Measurements from ENCODE around the gene SLC35G6.

GRCh38 chr17:7503521-7503920 is 22.3 kb downstream of the SLC35G6 start:
- TF ChIP-seq, protein P1, sequence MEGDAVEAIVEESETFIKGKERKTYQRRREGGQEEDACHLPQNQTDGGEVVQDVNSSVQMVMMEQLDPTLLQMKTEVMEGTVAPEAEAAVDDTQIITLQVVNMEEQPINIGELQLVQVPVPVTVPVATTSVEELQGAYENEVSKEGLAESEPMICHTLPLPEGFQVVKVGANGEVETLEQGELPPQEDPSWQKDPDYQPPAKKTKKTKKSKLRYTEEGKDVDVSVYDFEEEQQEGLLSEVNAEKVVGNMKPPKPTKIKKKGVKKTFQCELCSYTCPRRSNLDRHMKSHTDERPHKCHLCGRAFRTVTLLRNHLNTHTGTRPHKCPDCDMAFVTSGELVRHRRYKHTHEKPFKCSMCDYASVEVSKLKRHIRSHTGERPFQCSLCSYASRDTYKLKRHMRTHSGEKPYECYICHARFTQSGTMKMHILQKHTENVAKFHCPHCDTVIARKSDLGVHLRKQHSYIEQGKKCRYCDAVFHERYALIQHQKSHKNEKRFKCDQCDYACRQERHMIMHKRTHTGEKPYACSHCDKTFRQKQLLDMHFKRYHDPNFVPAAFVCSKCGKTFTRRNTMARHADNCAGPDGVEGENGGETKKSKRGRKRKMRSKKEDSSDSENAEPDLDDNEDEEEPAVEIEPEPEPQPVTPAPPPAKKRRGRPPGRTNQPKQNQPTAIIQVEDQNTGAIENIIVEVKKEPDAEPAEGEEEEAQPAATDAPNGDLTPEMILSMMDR (IDR thresholded peaks at IDR 0.05): no peak
- no peak for TF ChIP-seq EZH2 (IDR thresholded peaks at IDR 0.05)
- TF ChIP-seq EZH2phosphoT487 (IDR thresholded peaks at IDR 0.05): no peak
